Heart right ventricle (tissue), 16 donors: ENCODE measurements around the gene PCSK6. TPM values are rescaled to one million over a fixed set of nuclear protein-coding genes. Genes with fewer than 3 reads are reported as not detected.

ENCODE experiments used
- ATAC-seq, 8 donors: fragments of 200-7000 bp; cut with Tn5 transposase; one replicate each; pipeline ENCODE4 v1.9.1; 2020; ENCODE audit warnings: mild to moderate bottlenecking in 8 of 8, moderate library complexity in 8 of 8, moderate number of reproducible peaks in 1 of 8
- DNase-seq, 2 donors: peaks; one replicate each; pipeline ENCODE4 v3.0.0-alpha.2; 2020
- H3K27ac ChIP-seq, 10 donors: fragments of 200-600 bp; sonication (generic) in 2 of 10; one replicate each; pipeline versions ENCODE4 v1.5.0 to v1.8.0; 2020 to 2022; ENCODE audit warnings: mild to moderate bottlenecking in 3 of 10
- H3K27me3 ChIP-seq, 7 donors: fragments of 200-600 bp; one replicate each; pipeline ENCODE4 v1.8.0; 2021 to 2022; ENCODE audit warnings: mild to moderate bottlenecking in 2 of 7
- H3K36me3 ChIP-seq, 9 donors: fragments of 200-600 bp; sonication (generic) in 1 of 9; one replicate each; pipeline versions ENCODE4 v1.5.0 to v1.8.0; 2020 to 2022; ENCODE audit warnings: mild to moderate bottlenecking in 2 of 9
- H3K4me1 ChIP-seq, 9 donors: fragments of 200-600 bp; sonication (generic) in 1 of 9; one replicate each; pipeline versions ENCODE4 v1.5.0 to v1.8.0; 2020 to 2022; ENCODE audit warnings: mild to moderate bottlenecking in 4 of 9
- H3K4me3 ChIP-seq, 10 donors: fragments of 200-600 bp; sonication (generic) in 2 of 10; one replicate each; pipeline versions ENCODE4 v1.5.0 to v1.8.0; 2020 to 2022; ENCODE audit warnings: mild to moderate bottlenecking in 7 of 10, moderate library complexity in 2 of 10
- H3K9me3 ChIP-seq, 11 donors: fragments of 200-600 bp in 10 of 11; sonication (generic) in 2 of 11; one replicate each; pipeline versions ENCODE4 v1.5.0 to v1.8.0; 2013 to 2022; ENCODE audit warnings: mild to moderate bottlenecking in 2 of 11, control low read depth in 1 of 11, moderate library complexity in 1 of 11
- CTCF ChIP-seq, 9 donors: fragments of 200-600 bp; sonication (generic) in 2 of 9; IDR thresholded peaks; one replicate each; pipeline versions ENCODE4 v1.5.0 to v1.8.0; 2021 to 2022; ENCODE audit warnings: antibody characterized with exemption in 9 of 9, mild to moderate bottlenecking in 5 of 9, moderate library complexity in 1 of 9
- WGBS, 2 donors: extraction: QIAGEN DNeasy Blood & Tissue Kit; methylation state at CpG; one replicate each; pipeline ENCODE4 v1.1.7; 2013; ENCODE audit warnings: inconsistent platforms in 1 of 2; 5-methylcytosine and 5-hydroxymethylcytosine counted together
- intact Hi-C, 10 donors: fragments of 100-400 bp; cut with DNase I; formaldehyde crosslinking; loops; one replicate each; pipeline versions ENCODE4 v1.11.1 to v1.14.2; 2022
- polyA plus RNA-seq, 2 donors: library from polyadenylated mRNA; stranded (reverse); fragments of 200-250 nt; gene quantifications; one replicate each; pipeline ENCODE4 v1.2.3, GENCODE V29; 2013
- total RNA-seq, 10 donors: library from RNA; stranded (reverse); fragmentation: NEBNext Ultra II Directional in 3 of 10; extraction: Animal tissue kit (Norgen Biotek cat#: 25700) in 3 of 10; gene quantifications; one replicate each; pipeline versions ENCODE4 v1.2.1 to v1.2.4, GENCODE V29; 2021 to 2023
- donor health status: Arrhythmogenic right ventricular cardiomyopathy.
- donor health status: ischemic (EF 13 %, LVEDD 7.1; RV severe dilation, severe dysfunction).
- donor health status: healthy with polysubstance abuse.
- donor health status: DM: no; HTN: yes; CAD: no.
- donor health status: DM: no; HTN: no; CAD: no.
- donor health status: ischemic (EF 25% LVEDD 6.9; RV normal size, moderate dysfunction).
- donor health status: ischemic (EF 25% LVEDD 5.7; RV mildly dilated, moderate dysfunction).
- donor health status: healthy.
- donor health status: DM: yes; HTN: yes; CAD: no.
- donor health status: Ischemic cardiomyopathy.
- donor health status: ischemic (EF 35%, LVEDD 5.7; RV mildly dilated, moderate dysfunction).
- donor health status: nonischemic (EF 11% LVEDD 7.7; RV severe dilation, severe dysfunction).
- donor health status: DM: yes; HTN: yes; CAD: no.
- donor health status: PGD.
- donor health status: ischemic (EF 29% LVEDD 5.4; RV normal size, mild dysfunction).
- donor health status: nonischemic (EF 23%, LVEDD 6.1; RV moderate dilation, normal function).

The PCSK6 gene
- total and polyA plus RNA-seq, 12 donors = 4.6 to 34.0 (median 21.7) TPM

GRCh38 chr15:101272584-101272983 lies 216.9 kb downstream of the PCSK6 start:
- ATAC-seq (no peak), DNase-seq (no peak)
- intact Hi-C loops = no loop called here
- H3K36me3 ChIP-seq = peaks cover 0 to 77% (median 50%) of the 10 kb centered on the region in 9 donors
- peak overlapping the region in 3 of 10 donors; percentile 39 to 77 (median 50) for H3K27ac ChIP-seq
- no peak overlapping the region for H3K4me3 ChIP-seq
- peaks cover 2 to 32% (median 23%) of the 10 kb centered on the region in 9 donors for H3K4me1 ChIP-seq
- TF ChIP-seq CTCF (IDR thresholded peaks at IDR 0.05) = no peak
- no peaks in the 10 kb centered on the region for H3K9me3 ChIP-seq
- whole genome bisulfite sequencing, 2 donors = 77 to 81% methylated on average over 9 of the region's 9 CpGs
- H3K27me3 ChIP-seq = no peaks in the 10 kb centered on the region

- intact Hi-C loops = loop anchor here in 3 of 10 donors (10.0 kb wide), 3 partner anchors 345 to 645 kb away; partner anchors contain the start of gene LRRK1 (in 1 of the 3)
- no peaks in the 10 kb centered on the region for H3K27me3 ChIP-seq
- H3K36me3 ChIP-seq = peaks cover 0 to 64% (median 40%) of the 10 kb centered on the region in 9 donors
- peak in 8 of 9 donors; percentile 12 to 62 (median 40) for TF ChIP-seq CTCF (IDR thresholded peaks at IDR 0.05)
- H3K27ac ChIP-seq = peak overlapping the region in 3 of 10 donors; percentile 11 to 51 (median 16)
- peak in 7 of 8 donors; percentile 42 to 74 (median 65) for ATAC-seq
- WGBS, 2 donors = 72 to 79% methylated on average over 16 of the region's 16 CpGs
- peak; percentile 41 to 43 for DNase-seq
- no peak overlapping the region for H3K4me3 ChIP-seq
- H3K4me1 ChIP-seq = peaks cover 0 to 43% (median 16%) of the 10 kb centered on the region in 9 donors
- H3K9me3 ChIP-seq = no peaks in the 10 kb centered on the region
These were observed 219.9 kb downstream of the PCSK6 start for GRCh38 chr15:101269479-101270223.

GRCh38 chr15:101267320-101268104 lies 222.0 kb downstream of the PCSK6 start:
- Histone ChIP-seq H3K4me1 (peaks cover 0 to 46% (median 9%) of the 10 kb centered on the region in 9 donors), H3K27me3 (no peaks in the 10 kb centered on the region), H3K4me3 (no peak overlapping the region), H3K36me3 (peaks cover 0 to 42% (median 21%) of the 10 kb centered on the region in 9 donors), H3K27ac (peak overlapping the region in 7 of 10 donors; percentile 31 to 70 (median 53)), H3K9me3 (no peaks in the 10 kb centered on the region)
- TF ChIP-seq CTCF (IDR thresholded peaks at IDR 0.05) = no peak
- WGBS, 2 donors = 62 to 69% methylated on average over 18 of the region's 18 CpGs
- DNase-seq = no peak
- intact Hi-C loops = loop anchor here in 3 of 10 donors (10.0 kb wide), 3 partner anchors 343 to 643 kb away; partner anchors contain the start of gene LRRK1 (in 1 of the 3)
- peak; percentile 19 to 63 (median 42) for ATAC-seq

- peak in 2 of 8 donors; percentile 2 to 6 for ATAC-seq
- no peak for DNase-seq
- TF ChIP-seq CTCF (IDR thresholded peaks at IDR 0.05) = no peak
- Histone ChIP-seq H3K4me3 (no peak overlapping the region), H3K9me3 (no peaks in the 10 kb centered on the region), H3K27me3 (no peaks in the 10 kb centered on the region), H3K27ac (peak overlapping the region in 6 of 10 donors; percentile 31 to 70 (median 56)), H3K36me3 (peaks cover 0 to 35% (median 15%) of the 10 kb centered on the region in 9 donors), H3K4me1 (peaks cover 0 to 46% (median 9%) of the 10 kb centered on the region in 9 donors)
- intact Hi-C loops = loop anchor here in 3 of 10 donors (10.0 kb wide), 3 partner anchors 342 to 642 kb away; partner anchors contain the start of gene LRRK1 (in 1 of the 3)
- WGBS, 2 donors = 68 to 70% methylated on average over 9 of the region's 9 CpGs
These were observed 222.7 kb downstream of the PCSK6 start for GRCh38 chr15:101266787-101267186.
